Mononuclear cell (primary cell): ENCODE data around the gene APBB1IP. TPM values are rescaled to one million over a fixed set of nuclear protein-coding genes. Genes with fewer than 3 reads are reported as not detected.
"Not testable (repeated sequence)": the region's sequence is repeated elsewhere in the genome, so short reads cannot be mapped to it uniquely, and the experiment has no call there.

Source experiments
- H3K27me3 ChIP-seq: 2 replicates; pipeline ENCODE4 v1.6.0; 2011; ENCODE audit warnings: low read length, control low read depth; ENCODE audit not compliant: insufficient read depth
- H3K4me1 ChIP-seq: 2 replicates; pipeline ENCODE4 v1.5.1; 2011; ENCODE audit warnings: mild to moderate bottlenecking, low read length, control low read depth; ENCODE audit not compliant: insufficient read depth
- H3K4me3 ChIP-seq: 2 replicates; pipeline ENCODE4 v1.5.1; 2011; ENCODE audit warnings: mild to moderate bottlenecking, low read length, moderate library complexity
- H3K9me3 ChIP-seq: 2 replicates; pipeline ENCODE4 v1.5.1; 2011; ENCODE audit warnings: low read depth, mild to moderate bottlenecking, control low read depth, low read length
- total RNA-seq: library from RNA; depleted of rRNA; stranded (reverse); fragments of >200 nt; gene quantifications from one replicate; pipeline ENCODE4 v1.2.3, GENCODE V29; 2012

APBB1IP gene
- total RNA-seq, 1 donor: 38.0 TPM

DNA sequence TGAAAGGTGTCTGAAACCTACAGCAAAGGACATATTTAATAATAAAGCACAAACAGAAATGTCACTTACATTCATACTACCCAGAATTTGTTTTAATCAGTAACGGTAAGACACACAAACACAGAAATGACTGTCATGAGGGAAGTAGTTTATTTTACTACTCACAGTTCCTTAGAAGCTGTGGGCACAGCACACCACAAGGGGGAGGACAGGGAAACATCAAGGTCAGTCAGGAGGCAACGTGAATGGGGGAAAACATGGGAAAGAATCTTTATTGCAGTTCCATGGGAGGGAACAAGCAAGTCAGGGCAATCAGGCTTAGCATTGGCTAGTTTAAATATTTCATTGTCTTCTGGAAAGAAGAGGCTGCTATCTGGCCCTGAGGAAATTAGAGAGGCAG, 135.5 kb downstream of the APBB1IP start:
- Histone ChIP-seq H3K9me3 (peaks cover 5% of the 10 kb centered on the region), H3K4me3 (no peak overlapping the region), H3K27me3 (no peaks in the 10 kb centered on the region), H3K4me1 (peaks cover 17% of the 10 kb centered on the region)

DNA sequence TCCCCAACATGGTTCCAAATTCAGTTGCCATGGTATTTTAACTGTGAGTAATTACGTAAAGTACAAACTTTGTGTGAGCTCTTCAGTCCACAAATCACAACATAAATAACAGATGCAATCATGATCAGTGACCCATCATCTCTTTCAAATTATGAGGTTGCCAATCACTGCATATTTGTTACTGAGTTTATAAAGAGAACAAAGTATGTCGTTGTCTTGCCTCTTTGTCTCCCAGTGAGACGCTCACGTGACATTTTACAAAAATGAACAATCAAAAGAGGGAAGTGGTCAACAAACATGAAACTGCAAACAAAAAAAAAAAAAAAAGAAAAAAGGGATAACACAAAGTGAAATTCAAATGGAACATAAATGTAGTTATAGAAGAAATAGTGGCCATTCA, 136.6 kb downstream of the APBB1IP start:
- Histone ChIP-seq H3K4me3 (no peak overlapping the region), H3K27me3 (no peaks in the 10 kb centered on the region), H3K9me3 (peaks cover 5% of the 10 kb centered on the region), H3K4me1 (peaks cover 17% of the 10 kb centered on the region)

DNA sequence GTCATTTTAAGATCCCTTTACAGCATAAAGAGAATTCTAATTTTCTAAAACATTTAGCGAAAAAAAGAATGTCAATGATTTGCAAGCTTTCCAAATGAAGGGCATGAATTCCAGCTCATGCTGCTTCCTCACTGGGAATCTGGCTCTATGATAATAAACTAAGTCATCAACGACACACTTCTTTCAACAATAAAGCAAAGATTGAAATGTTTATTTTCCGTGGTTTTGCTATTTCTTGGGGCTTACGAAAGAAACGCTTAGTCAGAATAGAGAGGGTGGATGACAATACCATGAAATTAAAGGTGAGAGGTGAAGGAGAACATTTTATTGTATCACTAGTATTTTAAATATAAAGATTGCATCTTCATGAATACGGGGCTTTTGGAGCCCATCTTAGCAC, 140.2 kb downstream of the APBB1IP start:
- peaks cover 12% of the 10 kb centered on the region for H3K4me1 ChIP-seq
- H3K9me3 ChIP-seq, H3K27me3 ChIP-seq, H3K4me3 ChIP-seq: not testable (repeated sequence)

DNA sequence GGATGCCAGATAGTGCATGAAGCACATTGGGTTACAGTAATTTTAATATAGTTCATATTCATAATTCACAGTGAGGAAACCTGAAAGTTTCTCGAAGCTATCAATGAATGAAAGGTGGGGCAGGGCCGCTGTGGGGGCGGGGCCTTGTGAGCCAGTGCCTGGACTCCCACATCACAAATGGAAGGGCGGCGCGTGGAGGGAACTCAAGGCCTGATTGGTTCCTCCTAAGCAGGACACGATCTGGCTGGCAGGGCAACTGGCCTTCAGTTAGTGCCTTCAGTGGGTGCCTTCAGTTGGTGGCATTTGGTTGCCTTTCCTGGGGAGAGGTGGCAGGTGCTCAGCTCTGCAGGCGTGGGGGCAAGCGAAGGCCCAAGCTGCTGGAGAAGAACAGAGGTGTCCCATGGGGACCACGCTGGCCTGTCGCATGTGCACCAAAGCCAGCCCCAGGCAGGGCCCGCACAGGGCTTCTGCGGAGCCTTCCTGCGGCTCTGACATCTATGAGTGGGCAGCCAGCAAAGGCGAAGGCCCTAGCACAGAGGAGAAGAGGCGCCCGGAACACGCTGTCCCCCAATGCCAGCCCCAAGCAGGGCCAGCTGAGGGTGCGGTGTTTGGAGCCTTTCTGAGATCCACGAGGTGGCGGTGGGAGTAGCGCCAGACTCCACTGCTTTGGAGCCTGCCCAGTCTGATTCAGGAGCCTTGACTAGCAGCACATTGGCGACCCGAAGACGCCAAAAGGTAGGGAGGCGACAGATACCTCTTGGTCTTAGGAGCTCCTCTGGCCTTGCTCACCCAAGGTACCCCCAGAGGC, 141.3 kb downstream of the APBB1IP start:
- no peak overlapping the region for H3K4me3 ChIP-seq
- no peaks in the 10 kb centered on the region for H3K27me3 ChIP-seq
- H3K4me1 ChIP-seq: peaks cover 5% of the 10 kb centered on the region
- H3K9me3 ChIP-seq: no peaks in the 10 kb centered on the region

DNA sequence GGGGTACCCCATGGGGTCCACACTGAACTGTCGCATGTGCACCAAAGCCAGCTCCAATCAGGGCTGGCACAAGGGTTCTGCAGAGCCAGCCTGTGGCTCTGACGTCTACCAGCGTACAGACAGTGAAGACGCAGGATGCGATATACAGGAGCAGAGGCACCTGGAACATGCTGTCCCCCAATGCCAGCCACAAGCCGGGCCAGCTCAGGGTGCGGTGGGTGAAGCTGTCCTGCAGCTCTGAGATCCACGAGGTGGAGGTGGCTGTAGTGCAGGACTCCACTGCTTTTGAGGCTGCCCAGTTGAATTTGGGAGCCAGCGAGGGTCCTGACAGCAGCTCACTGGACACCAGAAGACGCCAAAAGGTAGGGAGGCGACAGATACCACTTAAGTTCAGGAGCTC, 148.1 kb downstream of the APBB1IP start:
- no peaks in the 10 kb centered on the region for H3K9me3 ChIP-seq
- H3K27me3 ChIP-seq: no peaks in the 10 kb centered on the region
- no peak overlapping the region for H3K4me3 ChIP-seq
- no peaks in the 10 kb centered on the region for H3K4me1 ChIP-seq

DNA sequence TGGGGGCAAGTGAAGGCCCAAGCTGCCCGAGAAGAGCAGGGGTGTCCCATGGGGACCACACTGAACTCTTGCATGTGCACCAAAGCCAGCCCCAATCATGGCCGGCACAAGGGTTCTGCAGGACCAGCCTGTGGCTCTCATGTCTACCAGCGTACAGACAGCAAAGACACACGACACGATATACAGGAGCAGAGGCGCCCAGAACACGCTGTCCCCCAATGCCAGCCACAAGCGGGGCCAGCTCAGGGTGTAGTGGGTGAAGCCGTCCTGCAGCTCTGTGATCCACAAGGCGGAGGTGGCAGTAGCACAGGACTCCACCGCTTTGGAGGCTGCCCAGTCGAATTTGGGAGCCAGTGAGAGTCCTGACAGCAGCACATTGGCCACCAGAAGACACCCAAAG, 150.5 kb downstream of the APBB1IP start:
- H3K27me3 ChIP-seq: no peaks in the 10 kb centered on the region
- no peak overlapping the region for H3K4me3 ChIP-seq
- H3K4me1 ChIP-seq: no peaks in the 10 kb centered on the region
- H3K9me3 ChIP-seq: no peaks in the 10 kb centered on the region

DNA sequence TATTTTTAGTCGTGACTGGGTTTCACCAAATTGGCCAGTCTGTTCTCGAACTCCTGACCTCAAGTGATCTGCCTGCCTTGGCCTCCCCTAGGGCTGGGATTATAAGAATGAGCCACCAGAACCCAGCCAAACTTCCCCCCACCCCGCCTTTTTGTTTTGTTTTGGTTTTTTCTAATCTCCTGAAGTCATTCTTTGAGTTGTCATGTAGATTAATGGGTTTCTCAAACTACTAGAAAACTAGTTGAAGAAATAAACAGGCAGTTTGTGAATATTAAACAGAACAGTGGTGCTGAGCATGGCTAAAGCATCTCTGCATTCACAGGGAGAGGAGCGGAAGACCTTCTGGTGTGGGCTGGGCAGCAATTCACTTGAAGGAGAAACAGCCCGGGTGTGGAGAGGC, 151.7 kb downstream of the APBB1IP start:
- H3K27me3 ChIP-seq, H3K9me3 ChIP-seq, H3K4me3 ChIP-seq, H3K4me1 ChIP-seq: not testable (repeated sequence)

DNA sequence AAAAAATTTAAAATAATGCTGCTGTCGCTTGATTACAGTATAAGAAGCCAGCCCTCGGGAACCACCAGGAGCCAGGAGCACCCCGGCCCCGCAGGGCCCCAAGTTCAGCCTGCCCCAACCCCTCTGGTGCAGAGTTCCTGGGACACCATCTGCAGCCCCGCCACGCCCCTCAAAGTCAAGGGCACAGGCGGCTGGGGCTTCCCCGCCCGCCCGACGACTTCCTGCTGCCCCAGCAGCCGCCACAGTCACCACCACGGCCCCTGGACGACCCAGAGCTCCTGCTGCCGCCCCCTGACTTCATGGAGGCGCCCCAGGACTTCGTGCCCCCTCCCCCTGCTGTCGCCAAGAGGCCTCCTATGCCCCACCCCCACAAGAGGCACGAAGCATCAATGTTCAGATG, 155.8 kb downstream of the APBB1IP start:
- Histone ChIP-seq H3K9me3 (no peaks in the 10 kb centered on the region), H3K27me3 (no peaks in the 10 kb centered on the region), H3K4me3 (no peak overlapping the region), H3K4me1 (no peaks in the 10 kb centered on the region)

DNA sequence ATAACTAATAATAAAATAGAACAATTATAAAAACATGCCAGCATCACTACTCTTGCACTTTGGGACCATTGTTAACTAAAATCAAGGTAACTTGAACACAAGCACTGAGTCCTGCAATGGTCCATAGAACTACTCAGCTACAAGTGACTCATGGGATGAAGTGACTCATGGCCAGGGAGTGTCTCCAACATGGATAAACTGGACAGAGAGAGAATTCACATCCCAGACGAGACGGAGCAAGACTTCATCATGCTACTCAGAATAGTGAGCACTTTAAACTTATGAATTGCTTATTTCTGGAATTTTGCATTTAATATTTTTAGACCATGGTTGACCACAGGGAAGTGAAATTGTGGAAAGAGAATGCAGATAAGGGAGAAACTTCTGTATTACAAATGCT, 165.1 kb downstream of the APBB1IP start:
- not testable (repeated sequence) for H3K4me3 ChIP-seq, H3K4me1 ChIP-seq, H3K9me3 ChIP-seq, H3K27me3 ChIP-seq

DNA sequence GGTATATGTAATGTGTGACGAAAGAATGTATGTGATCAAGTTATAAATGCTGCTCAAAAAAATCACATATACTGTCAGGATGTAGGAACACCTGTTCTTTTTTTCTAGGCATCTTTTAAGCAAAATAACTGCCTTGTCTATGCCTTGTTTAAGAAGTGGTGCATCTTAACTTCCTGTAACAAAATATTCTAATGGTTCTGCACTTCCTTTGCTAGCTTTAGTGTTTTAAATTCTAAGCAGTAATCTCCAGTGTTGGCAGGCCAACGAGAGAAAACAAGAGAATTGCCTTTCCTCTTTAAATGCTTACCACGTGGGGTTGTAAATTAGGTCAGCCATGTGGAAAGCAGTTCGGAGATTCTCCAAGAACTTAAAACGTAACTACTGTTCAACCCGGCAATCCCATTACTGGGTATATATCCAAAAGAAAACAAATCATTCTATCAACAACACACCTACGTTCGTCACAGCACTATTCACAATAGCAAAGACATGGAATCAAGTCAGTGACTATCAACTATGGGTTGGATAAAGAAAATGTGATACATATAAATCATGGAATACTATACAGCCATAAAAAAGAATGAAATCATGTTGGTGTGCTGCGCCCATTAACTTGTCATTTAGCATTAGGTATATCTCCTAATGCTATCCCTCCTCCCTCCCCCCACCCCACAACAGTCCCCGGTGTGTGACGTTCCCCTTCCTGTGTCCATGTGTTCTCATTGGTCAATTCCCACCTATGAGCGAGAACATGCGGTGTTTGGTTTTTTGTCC, 166.4 kb downstream of the APBB1IP start:
- not testable (repeated sequence) for H3K27me3 ChIP-seq, H3K9me3 ChIP-seq, H3K4me1 ChIP-seq, H3K4me3 ChIP-seq

DNA sequence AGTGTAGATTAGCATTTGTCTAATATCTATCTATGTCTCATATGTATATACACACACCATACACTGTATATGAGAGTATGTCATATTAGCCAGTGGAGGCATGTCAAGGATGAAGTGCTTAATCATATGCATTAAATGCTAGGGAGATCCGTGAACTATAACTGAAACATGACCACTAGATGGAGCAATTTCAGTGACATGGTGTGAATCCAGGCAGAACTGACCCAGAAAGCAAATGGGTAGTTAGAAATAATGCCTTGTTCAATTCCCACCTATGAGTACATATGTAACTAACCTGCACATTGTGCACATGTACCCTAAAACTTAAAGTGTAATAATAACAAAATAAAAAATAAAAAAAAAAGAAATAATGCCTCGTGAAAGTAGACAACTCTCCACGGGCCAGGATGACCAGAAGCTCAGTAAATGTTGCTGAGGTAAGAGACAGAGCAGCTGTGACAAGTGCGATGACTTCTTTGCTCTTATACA, 168.3 kb downstream of the APBB1IP start:
- H3K4me1 ChIP-seq, H3K27me3 ChIP-seq, H3K4me3 ChIP-seq: not testable (repeated sequence)

DNA sequence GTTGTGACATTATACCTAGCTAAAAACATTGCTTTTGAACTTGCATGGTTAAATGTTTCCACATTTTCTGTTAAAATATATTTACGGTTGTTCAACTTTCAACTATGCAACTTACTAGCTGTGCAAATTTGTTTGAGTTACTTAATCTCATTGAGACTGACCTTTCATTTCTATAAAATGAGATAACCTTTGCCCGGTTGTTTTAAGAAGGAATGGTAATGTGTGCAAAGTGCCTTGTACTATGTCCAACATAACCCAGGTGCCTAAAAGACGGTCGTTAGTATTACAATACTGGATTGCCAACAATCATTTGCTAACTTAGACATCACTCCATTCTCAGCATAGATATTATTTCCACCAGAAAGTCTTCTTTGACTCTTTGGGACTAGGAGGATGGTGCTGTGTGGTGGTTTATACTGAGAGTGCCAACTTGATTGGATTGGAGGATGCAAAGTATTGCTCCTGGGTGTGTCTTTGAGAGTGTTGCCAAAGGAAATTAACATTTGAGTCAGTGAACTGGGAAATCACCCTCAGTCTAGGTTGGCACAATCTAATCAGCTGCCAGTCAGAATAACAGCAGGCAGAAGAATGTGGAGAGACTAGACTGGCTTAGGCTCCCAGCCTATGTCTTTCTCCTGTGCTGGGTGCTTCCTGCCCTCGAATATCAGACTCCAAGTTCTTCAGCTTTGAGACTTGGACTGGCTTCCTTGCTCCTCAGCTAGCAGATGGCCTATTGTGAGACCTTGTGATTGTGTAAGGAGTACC, 174.2 kb downstream of the APBB1IP start:
- H3K27me3 ChIP-seq: no peaks in the 10 kb centered on the region
- H3K4me3 ChIP-seq: no peak overlapping the region
- no peaks in the 10 kb centered on the region for H3K4me1 ChIP-seq
- H3K9me3 ChIP-seq: no peaks in the 10 kb centered on the region

More for the DNA sequence above, 168.3 kb downstream of the APBB1IP start:
- not testable (repeated sequence) for H3K9me3 ChIP-seq
